Neural progenitor cell (in vitro differentiated cells): ENCODE measurements around the gene OR2F1. TPM values are rescaled to one million over a fixed set of nuclear protein-coding genes. Genes with fewer than 3 reads are reported as not detected.
A peak's percentile ranks its signal among the peaks of the same experiment; 100 is the strongest.

ENCODE experiments used
- DNase-seq: peaks from one replicate; pipeline ENCODE4 v3.0.0-alpha.2; 2016; ENCODE audit warnings: low spot score
- H2AFZ ChIP-seq: fragments of 200-600 bp; sonication (generic); replicated peaks from 2 replicates; pipeline ENCODE4 v1.6.1; 2016; ENCODE audit warnings: antibody characterized with exemption
- H3F3A ChIP-seq: fragments of 200-600 bp; sonication (generic); 2 replicates; pipeline ENCODE4 v1.6.1; 2016; ENCODE audit warnings: antibody characterized with exemption, low read depth
- H3K27ac ChIP-seq: fragments of 200-600 bp; sonication (generic); 2 replicates; pipeline ENCODE4 v1.5.1; 2016; ENCODE audit warnings: mild to moderate bottlenecking
- H3K27me3 ChIP-seq: fragments of 200-600 bp; sonication (generic); 2 replicates; pipeline ENCODE4 v1.6.1; 2016; ENCODE audit warnings: mild to moderate bottlenecking, moderate library complexity
- H3K36me3 ChIP-seq: fragments of 200-600 bp; sonication (generic); 2 replicates; pipeline ENCODE4 v1.5.1; 2016
- H3K4me1 ChIP-seq: fragments of 200-600 bp; sonication (generic); 2 replicates; pipeline ENCODE4 v1.6.1; 2016; ENCODE audit warnings: mixed run types
- H3K4me2 ChIP-seq: fragments of 200-600 bp; sonication (generic); 2 replicates; pipeline ENCODE4 v1.6.1; 2016
- H3K4me3 ChIP-seq: fragments of 200-600 bp; sonication (generic); 2 replicates; pipeline ENCODE4 v1.5.1; 2016
- H3K79me2 ChIP-seq: fragments of 200-600 bp; sonication (generic); 2 replicates; pipeline ENCODE4 v1.6.1; 2016; ENCODE audit warnings: low read depth
- H3K9ac ChIP-seq: fragments of 200-600 bp; sonication (generic); 2 replicates; pipeline ENCODE4 v1.6.1; 2016
- H3K9me3 ChIP-seq: fragments of 200-600 bp; sonication (generic); 2 replicates; pipeline ENCODE4 v1.5.1; 2016; ENCODE audit warnings: low read depth
- H4K20me1 ChIP-seq: fragments of 200-600 bp; sonication (generic); 2 replicates; pipeline ENCODE4 v1.6.1; 2016; ENCODE audit warnings: low read depth
- H3K27ac Mint-ChIP-seq: 3 replicates; pipeline ENCODE4 v1.8.0; 2021; ENCODE audit warnings: mixed read lengths
- H3K27me3 Mint-ChIP-seq: 2 replicates; pipeline ENCODE4 v1.8.0; 2022; ENCODE audit warnings: low read depth, mild to moderate bottlenecking, inconsistent platforms, moderate library complexity, mixed read lengths; ENCODE audit not compliant: insufficient read depth
- H3K36me3 Mint-ChIP-seq: 3 replicates; pipeline ENCODE4 v1.8.0; 2021; ENCODE audit warnings: mixed read lengths
- H3K4me1 Mint-ChIP-seq: 3 replicates; pipeline ENCODE4 v1.8.0; 2021; ENCODE audit warnings: mixed read lengths
- H3K4me3 Mint-ChIP-seq: 3 replicates; pipeline ENCODE4 v1.8.0; 2021; ENCODE audit warnings: mild to moderate bottlenecking, moderate library complexity, mixed read lengths
- H3K9me3 Mint-ChIP-seq: 3 replicates; pipeline ENCODE4 v1.8.0; 2020; ENCODE audit warnings: mixed read lengths
- CTCF ChIP-seq: fragments of 200-600 bp; sonication (generic); IDR thresholded peaks from 2 replicates; pipeline ENCODE4 v1.5.1; 2017; ENCODE audit warnings: antibody characterized with exemption, mild to moderate bottlenecking
- EZH2 ChIP-seq: fragments of 200-600 bp; sonication (generic); IDR thresholded peaks from 2 replicates; pipeline ENCODE4 v1.6.1; 2017; ENCODE audit warnings: antibody characterized with exemption, mild to moderate bottlenecking, moderate library complexity
- EZH2phosphoT487 ChIP-seq: fragments of 200-600 bp; sonication (generic); IDR thresholded peaks from 2 replicates; pipeline ENCODE4 v1.6.1; 2017; ENCODE audit warnings: antibody characterized with exemption
- total RNA-seq: library from RNA; depleted of rRNA; stranded (reverse); fragments of >200 nt; gene quantifications from 2 replicates; pipeline ENCODE4 v1.2.3, GENCODE V29; 2015; ENCODE audit warnings: low replicate concordance

The OR2F1 gene
- total RNA-seq = not detected in 2 replicates

- Histone ChIP-seq H4K20me1 (no peaks in the 10 kb centered on the region), H3K9ac (no peak within 1 kb of the TSS), H3K4me2 (no peak within 1 kb of the TSS), H3K27ac (no peak within 1 kb of the TSS), H3K79me2 (no peaks in the 10 kb centered on the region), H3K4me3 (no peak within 1 kb of the TSS), H2AFZ (no peak within 1 kb of the TSS), H3F3A (no peaks in the 10 kb centered on the region), H3K4me1 (no peaks in the 10 kb centered on the region), H3K9me3 (no peaks in the 10 kb centered on the region), H3K36me3 (no peaks in the 10 kb centered on the region), H3K27me3 (no peaks in the 10 kb centered on the region)
- Mint-ChIP-seq H3K27me3 (no peaks in the 10 kb centered on the region), H3K9me3 (peaks cover 2% of the 10 kb centered on the region), H3K27ac (no peak within 1 kb of the TSS), H3K4me3 (no peak within 1 kb of the TSS), H3K4me1 (peaks cover 7% of the 10 kb centered on the region), H3K36me3 (no peaks in the 10 kb centered on the region)
- DNase-seq = no peak
- TF ChIP-seq EZH2 = no peak
- no peak for TF ChIP-seq CTCF
- no peak for TF ChIP-seq EZH2phosphoT487
Measured at GRCh38 chr7:143954544-143954943, at the start of gene OR2F1. Gene OR2F1 (plus strand): TSS chr7:143954844. CDS start chr7:143959971, 5,127 bp downstream.

- H3K9ac ChIP-seq = no peak overlapping the region
- TF ChIP-seq EZH2 (no peak), CTCF (no peak), EZH2phosphoT487 (no peak)
- no peak overlapping the region for H3K27ac Mint-ChIP-seq
- H3K79me2 ChIP-seq = peaks cover 10% of the 10 kb centered on the region
- no peak overlapping the region for H3K4me3 ChIP-seq
- H3K27me3 ChIP-seq = no peaks in the 10 kb centered on the region
- DNase-seq = no peak
- peaks cover 29% of the 10 kb centered on the region for H3K4me1 ChIP-seq
- no peaks in the 10 kb centered on the region for H3K9me3 ChIP-seq
- H3K9me3 Mint-ChIP-seq = no peaks in the 10 kb centered on the region
- H3K36me3 ChIP-seq = no peaks in the 10 kb centered on the region
- H3K36me3 Mint-ChIP-seq = no peaks in the 10 kb centered on the region
- peaks cover 33% of the 10 kb centered on the region for H3K4me1 Mint-ChIP-seq
- peaks cover 4% of the 10 kb centered on the region for H3K27me3 Mint-ChIP-seq
- peaks cover 6% of the 10 kb centered on the region for H4K20me1 ChIP-seq
- peaks cover 26% of the 10 kb centered on the region for H3F3A ChIP-seq
- H3K4me2 ChIP-seq = no peak overlapping the region
- H2AFZ ChIP-seq = no peak overlapping the region
- H3K4me3 Mint-ChIP-seq = no peak overlapping the region
- H3K27ac ChIP-seq = no peak overlapping the region
Measured at GRCh38 chr7:143905509-143905908, 49.1 kb upstream of the OR2F1 start.

GRCh38 chr7:143906151-143906550 is 48.5 kb upstream of the OR2F1 start:
- Mint-ChIP-seq H3K27ac (no peak overlapping the region), H3K9me3 (no peaks in the 10 kb centered on the region), H3K27me3 (peaks cover 4% of the 10 kb centered on the region), H3K4me1 (peaks cover 30% of the 10 kb centered on the region), H3K4me3 (no peak overlapping the region), H3K36me3 (no peaks in the 10 kb centered on the region)
- peaks cover 4% of the 10 kb centered on the region for H3K79me2 ChIP-seq
- no peak overlapping the region for H3K27ac ChIP-seq
- H3K4me2 ChIP-seq = peak overlapping the region; percentile 62
- H2AFZ ChIP-seq = no peak overlapping the region
- no peaks in the 10 kb centered on the region for H4K20me1 ChIP-seq
- no peaks in the 10 kb centered on the region for H3K36me3 ChIP-seq
- TF ChIP-seq CTCF (no peak), EZH2 (no peak), EZH2phosphoT487 (no peak)
- peaks cover 20% of the 10 kb centered on the region for H3F3A ChIP-seq
- no peak overlapping the region for H3K4me3 ChIP-seq
- no peaks in the 10 kb centered on the region for H3K9me3 ChIP-seq
- DNase-seq = no peak
- H3K9ac ChIP-seq = no peak overlapping the region
- peaks cover 24% of the 10 kb centered on the region for H3K4me1 ChIP-seq
- H3K27me3 ChIP-seq = no peaks in the 10 kb centered on the region
